ENCODE measurements around the gene IRF5.

IRF5 gene

GRCh38 chr7:128948976-128949760 is 11.4 kb downstream of the IRF5 start:
- no peaks in the 10 kb centered on the region for H3K9me3 ChIP-seq (ENCODE audit: control insufficient read depth, insufficient read depth, low read depth, low read length)
- H3K27ac ChIP-seq (ENCODE audit: extremely low read depth, low read depth, low read length): no peak overlapping the region
- H3K36me3 ChIP-seq (ENCODE audit: control insufficient read depth in 2 of 2, insufficient read depth in 1 of 2, low read length in 2 of 2): peaks cover 0 to 18% of the 10 kb centered on the region in 2 experiments; a peak in 1 of 3 replicates
- H3K4me1 ChIP-seq (ENCODE audit: control insufficient read depth, insufficient read depth, low read length): no peaks in the 10 kb centered on the region
- no peak for TF ChIP-seq ZFP3 (tag by site-specific recombination; IDR thresholded peaks at IDR 0.05; ENCODE audit: low read depth)
- TF ChIP-seq KLF8 (tag by site-specific recombination; IDR thresholded peaks at IDR 0.05): no peak
- no peak for TF ChIP-seq ZNF558 (tag by site-specific recombination; IDR thresholded peaks at IDR 0.05)
- no peak for TF ChIP-seq MZF1 (tag by site-specific recombination; IDR thresholded peaks at IDR 0.05; ENCODE audit: borderline replicate concordance)
- no peak for TF ChIP-seq ZNF621 (tag by site-specific recombination; IDR thresholded peaks at IDR 0.05)
- peak; percentile 55; the same call in 1 of the 2 replicates for TF ChIP-seq ZNF133 (tag by site-specific recombination; IDR thresholded peaks at IDR 0.05)
- CTCF ChIA-PET: interaction anchor here (1.0 kb wide), 2 partner anchors 65 to 142 kb away, joined by 3 read pairs; no protein-coding TSS in a partner anchor
- no peak overlapping the region for H3K4me3 ChIP-seq (ENCODE audit: low read depth, low read length)
- POLR2A ChIA-PET: no interaction called here

GRCh38 chr7:128951296-128951695 is 13.6 kb downstream of the IRF5 start:
- Histone ChIP-seq H3K4me3 (ENCODE audit: low read depth, low read length) (no peak overlapping the region), H3K27ac (ENCODE audit: extremely low read depth, low read depth, low read length) (no peak overlapping the region), H3K9me3 (ENCODE audit: control insufficient read depth, insufficient read depth, low read depth, low read length) (no peaks in the 10 kb centered on the region), H3K4me1 (ENCODE audit: control insufficient read depth, insufficient read depth, low read length) (no peaks in the 10 kb centered on the region), H3K36me3 (ENCODE audit: control insufficient read depth in 2 of 2, insufficient read depth in 1 of 2, low read length in 2 of 2) (peaks cover 0 to 37% of the 10 kb centered on the region in 2 experiments; a peak in 1 of 3 replicates)
- no peak for TF ChIP-seq ZNF621 (tag by site-specific recombination; IDR thresholded peaks at IDR 0.05)
- ChIA-PET POLR2A (no interaction called here), CTCF (interaction anchor here (1.3 to 1.4 kb wide), 2 partner anchors 13 to 48 kb away, joined by 3 to 4 read pairs; no protein-coding TSS in a partner anchor)

- Histone ChIP-seq H3K9me3 (ENCODE audit: control insufficient read depth, insufficient read depth, low read depth, low read length) (no peaks in the 10 kb centered on the region), H3K27ac (ENCODE audit: extremely low read depth, low read depth, low read length) (no peak overlapping the region), H3K4me3 (ENCODE audit: low read depth, low read length) (no peak overlapping the region), H3K4me1 (ENCODE audit: control insufficient read depth, insufficient read depth, low read length) (no peaks in the 10 kb centered on the region), H3K36me3 (ENCODE audit: control insufficient read depth in 2 of 2, insufficient read depth in 1 of 2, low read length in 2 of 2) (peaks cover 4 to 62% of the 10 kb centered on the region in 2 experiments)
- TF ChIP-seq ZNF561 (tag by site-specific recombination; IDR thresholded peaks at IDR 0.05; ENCODE audit: borderline replicate concordance): no peak
- TF ChIP-seq ZNF169 (tag by site-specific recombination; IDR thresholded peaks at IDR 0.05): no peak
- no peak for TF ChIP-seq SP7 (tag by site-specific recombination; IDR thresholded peaks at IDR 0.05)
- TF ChIP-seq ZNF518A (tag by site-specific recombination; conservative IDR thresholded peaks at IDR 0.05; ENCODE audit: low read depth): no peak
- CTCF ChIA-PET: interaction anchor here (0.9 kb wide), 1 partner anchor 137 kb away, joined by 6 read pairs; no protein-coding TSS in a partner anchor
- POLR2A ChIA-PET: no interaction called here
These were observed 16.4 kb downstream of the IRF5 start for GRCh38 chr7:128954150-128954549.

All from HEK293 (cell line).